ENCODE measurements around the gene KMT2B.
"Not testable (repeated sequence)": the region's sequence is repeated elsewhere in the genome, so short reads cannot be mapped to it uniquely, and the experiment has no call there.

Gene KMT2B

DNA sequence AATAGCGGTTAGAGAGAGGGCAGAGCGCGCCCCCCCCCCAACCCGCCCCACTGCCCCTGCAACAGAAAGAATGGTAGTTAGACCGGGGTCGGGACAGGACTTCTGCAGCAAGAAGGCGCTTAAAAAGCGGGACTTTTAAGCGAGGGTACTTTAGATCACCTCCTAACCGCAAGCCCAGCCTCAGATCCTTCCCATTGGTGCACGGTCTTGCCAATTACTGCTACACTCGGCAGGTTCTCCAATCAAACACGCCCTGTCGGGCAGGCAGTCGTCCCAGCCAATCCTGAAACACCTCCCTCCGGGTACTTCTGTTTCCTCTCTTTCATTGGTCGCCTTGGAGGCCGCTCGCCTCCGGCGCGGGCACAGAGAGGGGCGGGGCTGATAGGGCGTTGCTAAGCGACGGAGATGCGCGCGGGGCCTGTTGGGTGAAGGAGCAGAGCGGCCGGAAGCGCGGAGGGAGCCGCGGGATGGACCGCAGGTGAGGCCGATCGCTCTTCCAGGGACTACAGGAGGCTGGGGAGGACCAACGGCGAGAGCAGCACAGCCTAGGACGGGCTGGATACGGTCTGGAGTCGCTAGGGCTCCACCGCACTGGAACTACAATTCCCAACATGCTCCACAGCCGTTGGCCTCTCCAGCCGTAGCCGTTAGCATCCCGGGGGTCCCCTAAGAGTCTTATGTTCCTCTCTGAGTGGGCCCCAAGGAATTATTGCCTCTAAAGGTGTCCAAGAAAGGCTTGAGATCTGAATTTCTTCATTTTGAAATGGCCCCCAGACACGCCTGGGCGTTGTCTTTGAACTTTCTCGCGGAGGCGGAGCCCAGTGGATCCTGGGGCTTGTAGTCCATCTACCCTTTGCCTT lies 40.2 kb downstream of the KMT2B start, which contains the start of gene PROSER3:
Gene PROSER3 (plus strand): TSS at position 428 of the 860 bp plus-strand sequence. CDS start 40 bp downstream, at position 468.
- peak; percentile 100 for DNase-seq

DNA sequence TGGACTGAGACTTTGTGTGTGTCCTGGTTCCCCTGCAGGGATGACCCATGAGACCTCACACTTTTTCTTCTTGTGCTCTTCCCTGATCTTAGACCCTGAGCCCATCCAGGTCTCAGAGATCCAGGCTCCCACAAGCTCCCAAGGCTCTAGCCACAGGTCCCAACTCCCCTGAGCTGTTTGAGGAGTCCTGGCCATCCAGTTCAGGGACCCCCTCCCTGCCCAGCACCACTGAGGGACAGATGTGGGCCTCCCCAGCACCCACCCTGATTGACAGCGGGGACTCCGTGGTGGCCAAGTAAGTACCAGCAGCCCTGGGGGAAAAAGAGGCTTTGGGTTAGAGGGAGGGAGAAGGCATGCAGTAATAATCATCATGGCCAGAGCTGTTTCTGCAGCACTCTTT lies 41.9 kb downstream of the KMT2B start:
- DNase-seq, result no peak

DNA sequence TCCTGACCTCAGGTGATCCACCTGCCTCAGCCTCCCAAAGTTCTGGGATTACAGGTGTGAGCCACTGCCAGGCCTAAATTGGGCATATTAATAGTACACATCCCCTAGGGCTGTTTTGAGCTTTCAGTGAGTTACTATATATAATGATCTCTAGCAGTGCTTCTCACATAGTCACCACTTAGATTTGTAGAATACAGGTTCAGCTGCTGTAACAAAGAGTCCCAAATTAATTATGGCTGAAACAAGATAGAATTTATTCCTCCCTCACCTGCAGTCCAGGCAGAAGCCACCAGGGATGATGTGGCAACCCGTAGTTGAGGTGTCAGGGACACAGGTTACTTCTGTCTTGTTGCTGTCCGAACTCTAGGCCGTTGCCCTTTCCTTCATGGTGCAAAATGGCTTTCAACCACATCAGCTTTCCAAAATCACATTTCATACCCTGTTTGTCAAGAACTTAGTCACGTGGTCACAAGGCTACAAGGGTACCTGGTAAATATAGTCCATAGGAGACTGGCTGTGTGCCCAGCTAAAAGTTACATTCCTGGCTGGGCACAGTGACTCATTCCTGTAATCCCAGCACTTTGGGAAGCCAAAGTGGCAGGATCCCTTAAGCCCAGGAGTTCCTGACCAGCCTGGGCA lies 43.0 kb downstream of the KMT2B start:
- no peak for DNase-seq

DNA sequence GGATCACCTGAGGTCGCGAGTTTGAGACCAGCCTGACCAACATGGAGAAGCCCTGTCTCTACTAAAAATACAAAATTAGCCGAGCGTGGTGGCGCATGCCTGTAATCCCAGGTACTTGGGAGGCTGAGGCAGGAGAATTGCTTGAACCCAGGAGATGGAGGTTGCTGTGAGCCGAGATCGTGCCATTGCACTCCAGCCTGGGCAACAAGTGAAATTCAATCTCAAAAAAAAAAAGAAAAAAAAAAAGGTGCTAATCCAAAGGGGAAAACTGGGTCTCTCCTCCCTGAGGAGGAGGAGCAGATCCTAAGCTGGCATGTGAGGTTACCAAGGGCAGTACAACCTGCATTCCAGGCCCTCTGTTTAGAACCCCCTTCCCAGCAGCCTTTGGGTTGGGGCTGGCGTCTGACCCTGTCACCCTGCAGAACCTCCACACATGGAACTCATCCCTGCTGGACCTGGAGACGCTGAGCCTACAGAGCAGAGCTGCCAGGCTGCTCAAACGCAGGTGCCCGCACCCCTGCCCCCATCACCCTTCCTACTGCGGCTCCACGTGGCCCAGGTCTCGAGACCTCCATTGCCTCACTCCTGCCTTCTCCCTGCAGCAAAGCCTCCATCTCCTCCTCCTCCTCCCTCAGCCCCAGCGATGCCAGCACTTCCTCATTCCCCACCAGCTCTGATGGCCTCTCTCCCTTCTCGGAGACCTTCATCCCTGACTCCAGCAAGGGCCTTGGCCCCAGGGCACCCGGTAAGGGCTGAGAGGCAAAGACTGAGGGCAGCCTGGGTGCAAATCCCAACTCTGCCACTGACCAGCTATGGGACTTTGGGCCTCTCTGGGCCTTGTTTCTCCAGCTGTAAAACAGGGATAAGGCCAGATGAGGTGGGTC lies 46.9 kb downstream of the KMT2B start:
- DNase-seq, result no peak

DNA sequence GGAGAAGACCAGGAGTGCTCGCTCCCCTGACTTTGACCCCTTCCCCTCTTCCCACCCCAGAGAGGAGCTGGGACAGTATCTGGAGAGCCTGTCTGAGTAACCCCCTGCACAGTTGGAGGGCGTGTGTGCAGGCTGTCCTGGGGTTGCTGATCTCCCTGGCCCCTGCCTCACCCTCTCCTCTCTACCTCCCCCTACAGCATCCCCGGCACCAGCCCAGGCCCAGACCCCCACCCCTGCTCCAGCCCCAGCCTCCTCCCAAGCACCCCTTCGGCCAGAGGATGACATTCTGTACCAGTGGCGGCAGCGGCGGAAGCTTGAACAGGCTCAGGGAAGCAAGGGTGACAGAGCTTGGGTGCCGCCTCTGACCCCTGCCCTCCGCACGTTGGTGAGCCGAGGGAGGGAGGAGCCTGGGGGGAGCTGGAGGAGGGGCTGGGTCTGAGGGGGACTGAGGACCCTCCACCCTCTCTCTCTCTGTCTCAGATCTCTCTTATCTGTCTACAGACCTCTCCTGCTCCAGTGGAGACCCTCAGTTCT lies 48.8 kb downstream of the KMT2B start:
- no peak for DNase-seq

DNA sequence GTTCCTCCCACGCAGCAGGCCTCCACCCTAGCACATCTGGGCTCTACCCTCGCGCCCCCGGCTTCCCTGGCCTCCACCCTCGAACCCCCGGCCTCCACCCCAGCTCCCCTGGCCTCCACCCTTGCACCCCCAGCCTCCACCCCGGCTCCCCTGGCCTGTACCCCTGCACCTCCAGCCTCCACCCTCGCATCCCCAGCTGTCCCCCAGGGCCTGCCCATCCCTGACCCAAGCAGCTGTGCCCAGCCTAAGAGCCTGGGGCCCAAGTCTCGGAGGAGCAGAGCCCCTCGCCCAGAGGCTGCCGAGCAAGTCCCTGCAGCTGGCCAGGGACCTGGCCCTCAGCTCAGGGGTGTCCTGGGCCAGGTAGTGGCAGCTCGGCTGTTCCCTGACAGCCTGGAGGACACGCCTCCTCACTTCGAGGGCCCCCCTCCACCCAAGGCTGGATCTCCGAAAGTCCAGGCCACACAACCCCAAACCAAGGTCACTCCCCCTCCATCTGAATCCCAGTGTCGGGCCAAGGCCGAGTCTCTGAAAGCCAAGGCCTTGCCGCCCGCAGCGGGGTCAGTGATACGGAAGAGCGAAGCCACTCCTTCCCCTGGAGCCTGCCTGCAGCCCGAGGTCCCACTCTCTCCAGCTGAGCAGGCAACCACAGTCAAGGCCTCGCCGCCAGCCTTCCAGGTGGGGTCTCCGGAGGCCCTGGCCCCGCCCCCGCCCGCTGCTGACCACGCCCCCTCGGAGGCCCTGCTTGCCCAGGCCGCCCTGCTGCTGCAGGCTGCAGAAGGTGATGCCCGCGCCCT lies 49.7 kb downstream of the KMT2B start:
- no peak for DNase-seq

DNA sequence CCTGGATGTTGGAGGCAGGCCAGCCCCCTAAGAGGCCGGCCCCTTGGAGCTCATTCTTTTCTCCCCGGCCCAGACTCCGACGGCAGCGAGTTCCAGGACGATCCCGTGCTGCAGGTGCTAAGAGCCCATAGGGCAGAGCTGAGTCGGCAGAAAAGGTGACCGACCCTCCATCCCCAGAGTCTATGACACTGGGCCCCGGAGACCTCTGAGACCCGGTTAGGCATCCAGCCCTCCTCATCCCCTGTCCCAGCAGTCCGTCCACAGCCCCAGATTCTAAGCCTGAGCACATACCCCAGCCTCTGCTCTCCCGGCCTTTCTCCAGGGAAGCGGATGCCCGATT lies 50.2 kb downstream of the KMT2B start:
- DNase-seq, result no peak

DNA sequence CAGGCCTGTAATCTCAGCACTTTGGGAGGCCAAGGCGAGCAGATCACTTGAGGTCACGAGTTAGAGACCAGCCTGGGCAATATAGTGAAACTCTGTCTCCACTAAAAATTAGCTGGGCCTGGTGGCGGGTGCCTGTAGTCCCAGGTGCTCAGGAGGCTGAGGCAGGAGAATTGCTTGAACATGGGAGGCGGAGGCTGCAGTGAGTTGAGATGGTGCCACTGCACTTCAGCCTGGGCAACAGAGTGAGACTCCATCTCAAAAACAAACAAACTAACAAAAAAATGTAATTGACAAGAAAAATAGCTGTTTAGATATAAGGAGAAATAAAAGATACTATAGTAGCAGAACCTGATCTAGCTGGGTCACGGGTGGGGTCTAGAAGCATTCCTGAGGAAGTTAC lies 54.6 kb downstream of the KMT2B start:
- DNase-seq, result not testable (repeated sequence)

DNA sequence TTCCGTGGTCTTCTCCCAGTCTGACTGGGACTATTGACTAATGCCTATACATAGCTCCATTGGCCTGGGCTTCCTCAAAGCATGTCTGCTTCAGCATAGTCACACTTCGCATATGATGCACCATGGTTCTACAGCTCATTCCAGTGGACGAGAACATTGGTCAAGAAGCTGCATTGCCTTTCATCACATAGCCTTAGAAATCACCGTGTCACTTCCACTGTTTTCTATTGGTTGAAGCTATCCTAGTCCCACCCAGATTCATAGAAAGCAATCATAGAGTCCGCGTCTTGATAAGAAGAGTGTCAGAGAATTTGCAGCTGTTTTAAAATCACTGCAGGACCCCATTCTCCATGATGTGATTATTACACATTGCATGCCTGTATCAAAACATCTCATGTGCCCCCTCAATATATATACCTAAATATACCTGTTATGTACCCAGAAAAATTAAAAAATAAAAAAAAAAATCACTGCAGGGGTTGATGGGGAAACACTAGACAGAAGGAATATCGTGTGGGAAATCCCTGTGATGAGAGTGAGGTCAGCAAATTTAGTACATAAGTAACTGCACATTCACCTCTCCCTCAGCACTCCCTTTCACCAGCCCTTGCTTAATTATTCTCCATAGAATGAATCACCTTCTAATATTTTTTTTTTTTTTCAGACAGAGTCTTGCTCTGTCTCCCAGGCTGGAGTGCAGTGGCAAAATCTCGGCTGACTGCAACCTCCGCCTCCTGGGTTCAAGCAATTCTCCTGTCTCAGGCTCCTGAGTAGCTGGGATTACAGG lies 55.4 kb downstream of the KMT2B start:
- no peak for DNase-seq

DNA sequence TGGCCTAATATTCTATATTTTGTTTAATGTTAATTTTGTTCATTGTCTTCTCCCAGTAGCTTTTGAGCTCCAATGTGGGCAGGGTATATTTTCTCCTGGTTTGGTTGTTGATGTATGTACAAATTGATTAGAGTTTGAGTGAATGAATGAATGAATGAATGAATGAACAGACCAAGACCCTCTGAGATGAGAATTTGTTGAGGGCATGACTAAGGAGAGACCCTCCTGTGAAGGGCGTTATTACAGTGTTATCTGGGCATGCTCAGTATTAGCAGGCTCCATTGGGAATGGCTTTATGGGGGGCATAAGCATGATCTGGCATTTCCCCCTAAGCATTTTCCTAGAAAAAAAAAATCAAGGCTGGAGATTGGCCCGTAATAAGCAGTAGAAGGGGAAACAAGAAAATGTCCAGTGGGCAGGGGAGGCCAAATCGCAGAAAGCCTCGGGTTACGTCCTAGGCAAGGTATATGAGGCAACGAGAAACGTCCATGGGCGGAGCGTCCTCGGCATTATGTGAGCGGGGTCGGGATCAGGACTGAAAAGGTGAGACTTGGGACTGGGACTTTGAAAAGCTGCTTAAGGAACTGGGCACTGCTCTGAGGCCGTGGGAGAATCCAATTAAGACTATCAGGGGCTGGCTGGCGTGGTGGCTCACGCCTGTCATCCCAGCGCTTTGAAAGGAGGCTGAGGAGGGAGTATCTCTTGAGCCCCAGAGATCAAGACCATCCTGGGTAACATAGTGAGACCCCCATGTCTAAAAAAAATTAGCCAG lies 56.7 kb downstream of the KMT2B start:
- no peak for DNase-seq

DNA sequence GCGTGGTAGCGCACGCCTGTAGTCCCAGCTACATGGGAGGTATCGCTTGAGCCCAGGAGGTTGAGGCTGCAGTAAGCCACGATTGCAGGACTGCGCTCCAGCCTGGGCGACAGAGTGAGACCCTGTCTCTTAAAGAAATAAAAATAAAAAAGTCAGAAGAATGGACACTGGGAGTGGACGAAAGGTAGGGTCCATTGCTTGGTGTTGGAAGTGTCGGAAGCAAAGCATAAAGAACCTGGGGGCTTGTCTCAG lies 57.2 kb downstream of the KMT2B start:
- no peak for DNase-seq

DNA sequence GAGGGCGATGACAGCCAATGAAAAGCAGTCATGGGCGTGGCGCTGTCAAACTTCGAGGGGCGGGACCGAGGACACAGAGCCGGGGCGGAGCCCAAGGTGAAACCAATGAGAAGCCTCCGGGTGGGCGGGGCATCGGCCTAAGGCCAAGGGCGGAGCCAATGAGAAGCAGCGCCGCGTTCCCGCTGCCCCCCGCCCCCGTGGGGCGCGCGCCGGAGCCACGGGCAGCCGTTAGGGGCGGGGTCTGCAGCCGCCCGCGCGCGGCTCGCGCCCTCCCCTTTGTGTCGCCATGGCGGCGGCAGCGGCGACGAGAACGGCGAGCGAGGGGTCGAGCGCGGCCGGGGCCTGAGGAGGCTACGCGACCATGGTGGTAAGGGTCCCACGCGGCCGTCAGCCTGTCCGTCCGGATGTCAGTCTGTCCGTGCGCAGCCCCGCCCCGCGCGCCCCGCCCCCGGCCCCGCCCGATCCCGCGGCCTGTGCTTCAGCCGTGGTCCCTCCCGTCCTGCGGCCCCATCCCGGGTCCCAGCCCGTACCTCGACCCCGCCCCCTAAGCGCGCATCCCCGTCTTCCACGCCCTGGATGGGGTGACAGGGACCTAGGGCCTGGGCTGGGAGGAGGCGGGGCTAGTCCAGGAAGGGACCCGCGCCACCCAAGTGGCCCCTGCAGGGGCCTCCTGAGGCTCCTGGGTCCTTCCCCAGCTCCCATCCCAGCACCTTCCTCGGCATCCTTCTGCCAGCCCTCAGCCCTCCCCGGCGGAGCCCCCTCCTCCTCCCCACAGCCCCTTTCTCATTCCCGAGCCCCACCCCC lies 57.7 kb downstream of the KMT2B start, which contains the start of gene ARHGAP33:
Gene ARHGAP33 (plus strand): TSS at position 267 of the 804 bp plus-strand sequence. CDS start 95 bp downstream, at position 362.
- peak; percentile 99 for DNase-seq

DNA sequence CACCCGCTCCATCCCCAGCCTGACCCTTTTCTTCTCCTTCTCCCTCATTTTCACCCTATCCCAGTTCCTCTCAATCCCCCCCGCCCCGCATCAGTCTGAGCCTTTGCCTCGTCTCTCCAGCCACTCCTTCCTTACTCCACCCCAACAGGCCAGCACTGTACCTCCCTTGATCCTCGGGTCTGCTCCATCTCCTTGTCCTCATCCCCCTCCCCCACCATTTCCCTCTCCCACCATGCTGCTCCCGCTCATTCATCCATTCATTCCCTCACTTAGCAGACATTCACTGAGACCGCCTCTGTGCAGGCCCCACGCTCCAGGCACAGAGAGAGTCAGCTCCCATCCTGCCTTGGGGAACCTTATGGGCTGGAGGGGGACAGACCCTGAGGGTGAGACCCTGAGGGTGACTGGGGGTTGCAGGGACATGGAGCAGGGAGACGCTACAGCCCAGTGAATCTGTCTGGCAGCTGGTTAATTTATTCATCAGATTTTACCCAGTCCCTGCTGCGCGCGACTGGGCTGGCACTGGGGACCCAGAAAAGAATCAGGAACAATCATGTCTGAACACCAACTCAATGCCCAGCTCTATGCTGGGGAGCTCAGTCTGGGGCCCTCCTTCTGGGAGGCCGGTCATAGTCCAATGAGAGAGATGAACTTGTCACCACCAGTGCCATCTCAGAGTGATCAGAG lies 58.4 kb downstream of the KMT2B start:
- DNase-seq, result no peak

DNA sequence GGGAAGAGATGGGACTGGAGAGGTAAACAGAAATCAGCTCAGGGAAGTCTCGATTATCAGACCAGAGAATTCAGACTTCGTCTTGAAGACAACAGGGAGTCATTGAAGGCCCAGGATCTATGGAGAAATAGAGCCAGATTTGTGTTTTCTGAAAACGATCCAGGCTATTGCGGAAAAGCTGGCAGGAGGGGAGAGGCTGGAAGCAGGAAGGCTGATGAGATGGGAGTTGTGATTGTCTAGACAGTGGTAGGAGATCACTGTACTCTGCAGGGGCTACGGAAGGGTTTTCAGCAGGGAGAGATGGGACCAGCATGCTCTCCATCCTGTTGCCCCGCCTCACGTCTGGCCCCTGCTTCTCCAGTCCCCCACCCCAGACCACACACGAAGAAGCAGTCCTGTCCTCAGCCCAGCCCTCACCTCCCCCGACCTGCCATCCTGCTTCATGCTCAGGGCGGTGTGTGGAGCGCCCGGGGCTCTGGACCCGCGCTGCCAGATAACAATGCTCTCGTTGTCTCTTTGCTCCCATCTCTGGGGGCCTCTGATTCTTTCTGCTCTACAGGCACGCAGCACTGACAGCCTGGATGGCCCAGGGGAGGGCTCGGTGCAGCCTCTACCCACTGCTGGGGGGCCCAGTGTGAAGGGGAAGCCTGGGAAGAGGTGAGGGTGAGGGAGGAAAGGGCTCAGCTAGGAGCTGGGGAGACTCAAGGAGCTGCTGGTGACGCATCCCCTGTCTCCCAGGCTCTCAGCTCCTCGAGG lies 59.5 kb downstream of the KMT2B start:
- DNase-seq, result no peak

DNA sequence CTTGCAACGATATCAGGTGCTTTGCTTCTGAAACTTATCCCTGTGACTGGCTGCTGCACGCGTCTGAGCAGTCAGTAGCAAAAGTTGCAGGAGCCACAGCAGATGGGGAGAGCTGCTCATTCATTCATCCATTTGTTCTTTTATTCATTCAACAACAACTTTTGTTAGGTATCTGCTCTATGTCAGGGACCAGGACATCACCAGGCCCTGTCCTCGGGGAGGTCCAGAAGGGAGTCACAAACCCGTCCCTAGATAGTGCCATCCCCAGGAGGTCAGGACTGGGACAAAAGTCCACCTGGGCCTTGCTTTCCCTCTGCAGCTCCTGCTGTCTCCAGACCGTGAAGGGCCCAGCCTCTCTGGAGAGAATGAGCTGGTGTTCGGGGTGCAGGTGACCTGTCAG lies 60.2 kb downstream of the KMT2B start:
- DNase-seq, result no peak

DNA sequence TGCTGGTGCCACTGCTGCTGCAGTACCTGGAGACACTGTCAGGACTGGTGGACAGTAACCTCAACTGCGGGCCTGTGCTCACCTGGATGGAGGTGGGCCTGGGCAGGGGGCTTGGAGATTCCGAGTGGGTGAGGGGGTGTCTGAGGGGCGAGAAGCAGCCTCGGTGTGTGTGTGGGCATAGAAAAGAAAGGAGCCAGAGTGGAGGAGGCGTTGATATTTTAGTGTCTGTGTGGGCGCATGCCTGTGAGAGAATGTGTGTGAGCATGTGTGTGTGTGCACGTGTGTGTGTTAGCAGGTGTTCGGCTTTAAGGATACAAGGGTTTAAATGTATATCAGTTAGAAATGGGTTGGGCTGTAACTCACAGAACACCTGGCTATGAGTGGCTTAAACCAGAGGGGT lies 61.2 kb downstream of the KMT2B start:
- no peak for DNase-seq

DNA sequence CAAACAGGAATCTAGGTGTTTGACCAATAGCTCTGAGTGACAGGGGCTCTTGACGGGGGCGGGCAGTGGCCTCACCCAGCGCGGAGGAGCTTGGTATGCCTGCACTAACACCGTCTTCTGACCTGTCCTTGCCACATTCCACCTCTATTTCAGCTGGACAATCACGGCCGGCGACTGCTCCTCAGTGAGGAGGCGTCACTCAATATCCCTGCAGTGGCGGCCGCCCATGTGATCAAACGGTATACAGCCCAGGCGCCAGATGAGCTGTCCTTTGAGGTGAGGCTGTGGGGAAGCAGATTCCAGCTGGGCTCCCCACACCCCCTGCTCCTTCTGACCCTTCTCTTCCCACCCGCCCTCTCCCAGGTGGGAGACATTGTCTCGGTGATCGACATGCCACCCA lies 62.3 kb downstream of the KMT2B start:
- DNase-seq, result no peak

DNA sequence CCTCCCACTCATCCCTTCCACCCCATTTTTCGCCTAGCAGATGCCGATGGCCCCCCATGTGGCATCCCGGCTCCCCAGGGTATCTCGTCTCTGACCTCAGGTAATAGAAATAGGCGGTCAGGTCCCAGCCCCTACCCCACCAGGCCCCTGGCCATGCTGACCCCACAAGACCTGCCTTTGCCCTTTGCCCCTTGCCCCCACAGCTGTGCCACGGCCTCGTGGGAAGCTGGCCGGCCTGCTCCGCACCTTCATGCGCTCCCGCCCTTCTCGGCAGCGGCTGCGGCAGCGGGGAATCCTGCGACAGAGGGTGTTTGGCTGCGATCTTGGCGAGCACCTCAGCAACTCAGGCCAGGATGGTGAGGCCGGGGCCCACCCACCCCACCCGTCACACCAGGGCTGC lies 62.9 kb downstream of the KMT2B start:
- no peak for DNase-seq

DNA sequence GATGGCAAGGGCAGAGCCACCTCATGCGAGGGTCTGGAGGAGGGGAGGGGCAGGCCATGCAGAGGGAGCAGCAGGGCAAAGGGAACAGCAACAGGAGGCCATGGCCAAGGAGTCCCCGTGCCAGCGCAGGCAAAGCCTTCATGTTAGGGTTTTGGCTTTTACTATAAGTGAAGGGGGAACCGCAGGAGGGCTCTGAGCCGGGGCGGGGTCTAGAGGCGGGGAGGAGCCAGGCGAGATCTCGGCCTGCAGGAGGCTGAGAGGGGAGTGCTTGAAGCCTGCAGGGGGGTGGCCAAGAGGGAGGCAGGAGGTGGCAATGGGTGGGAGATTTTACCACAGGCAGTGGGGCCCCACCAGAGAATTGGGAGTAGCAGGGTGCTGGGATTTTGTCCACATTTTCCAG lies 63.8 kb downstream of the KMT2B start:
- DNase-seq, result no peak

Measured in CD4-positive, alpha-beta T cell treated with Interleukin-12 subunit alpha and Interleukin-12 subunit beta, for 1 hour (primary cell).